ENCODE results near the gene FAM180A.
"Not testable (repeated sequence)": the region's sequence is repeated elsewhere in the genome, so short reads cannot be mapped to it uniquely, and the experiment has no call there.

Gene FAM180A

DNA sequence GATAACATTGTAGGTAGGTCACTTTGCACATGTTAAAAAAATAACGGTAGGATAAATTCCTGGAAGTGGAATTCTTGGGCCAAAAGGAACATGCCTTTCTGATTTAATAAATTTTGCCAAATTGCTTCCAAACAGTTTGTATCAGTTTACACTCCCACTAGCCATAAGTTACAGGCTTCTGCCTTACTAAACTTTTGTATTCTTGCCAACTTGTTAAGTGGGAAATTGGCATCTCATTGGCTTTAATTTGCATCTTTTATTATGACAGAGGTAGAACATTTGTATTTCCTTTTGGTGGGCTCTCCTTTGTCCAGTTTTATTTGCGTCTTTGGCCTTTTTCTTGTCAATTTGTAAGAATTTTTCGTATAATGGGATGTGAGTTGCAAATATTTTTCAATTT, 38.3 kb upstream of the FAM180A start:
- H3K9me3 ChIP-seq (ENCODE audit: control insufficient read depth, low read length): no peaks in the 10 kb centered on the region
- H3K4me3 ChIP-seq (ENCODE audit: extremely low read depth, insufficient read depth, low read length, poor library complexity, severe bottlenecking): no peak overlapping the region
- WGBS, 2 experiments (ENCODE audit: insufficient coverage in 2 of 2): 60 to 100% methylated on average over 1 of the region's 3 CpGs
- H3K36me3 ChIP-seq (ENCODE audit: control insufficient read depth, insufficient read depth, low read length): no peaks in the 10 kb centered on the region
- no peak overlapping the region for H3K27ac ChIP-seq (ENCODE audit: low read depth, low read length, severe bottlenecking)
- no peaks in the 10 kb centered on the region for H3K4me1 ChIP-seq (ENCODE audit: control insufficient read depth, insufficient read depth, low read length, poor library complexity, severe bottlenecking)

DNA sequence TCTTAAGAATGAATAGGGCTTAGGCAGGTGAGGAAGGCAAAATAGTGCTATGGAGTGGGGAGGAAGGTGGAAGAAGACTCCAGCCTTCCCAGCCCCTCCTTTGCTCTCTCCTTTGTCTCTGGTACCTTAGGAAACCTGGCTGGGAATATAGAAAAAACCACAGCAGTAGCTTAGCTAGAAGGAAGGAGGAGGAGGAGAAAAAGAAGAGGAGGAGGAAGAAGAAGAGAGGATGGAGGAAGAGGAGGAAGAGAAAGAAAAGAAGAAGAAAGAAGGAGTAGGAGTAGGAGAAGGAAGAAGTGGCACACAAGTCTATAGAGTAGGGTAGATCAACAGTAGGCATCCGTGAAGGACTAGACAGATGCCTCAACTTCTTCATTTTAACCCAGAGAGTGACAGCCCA, 36.5 kb upstream of the FAM180A start:
- no peak overlapping the region for H3K27ac ChIP-seq (ENCODE audit: low read depth, low read length, severe bottlenecking)
- H3K4me1 ChIP-seq (ENCODE audit: control insufficient read depth, insufficient read depth, low read length, poor library complexity, severe bottlenecking): no peaks in the 10 kb centered on the region
- 80 to 83% methylated on average over 1 of the region's 1 CpG for WGBS, 2 experiments (ENCODE audit: insufficient coverage in 2 of 2)

DNA sequence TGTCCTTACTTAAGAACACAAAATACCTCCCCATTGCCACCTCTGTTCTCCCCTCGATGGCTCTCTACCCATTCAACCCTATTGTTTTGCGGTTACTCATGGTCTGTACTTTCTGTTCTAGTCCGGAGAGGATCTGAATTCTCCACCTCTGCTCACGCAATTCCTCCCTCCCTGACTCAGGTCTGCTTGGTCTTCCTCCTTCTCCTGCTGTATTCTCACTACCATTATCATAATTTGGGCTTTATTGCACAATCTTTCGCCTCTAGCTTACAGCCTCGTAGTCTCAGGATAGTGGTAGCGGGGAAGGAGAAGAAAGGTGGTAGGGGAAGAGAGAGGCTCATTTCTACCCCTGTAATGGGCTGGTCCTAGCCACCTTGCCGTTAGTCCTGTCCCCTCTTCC, 35.4 kb upstream of the FAM180A start:
- Histone ChIP-seq H3K36me3 (ENCODE audit: control insufficient read depth, insufficient read depth, low read length) (no peaks in the 10 kb centered on the region), H3K27ac (ENCODE audit: low read depth, low read length, severe bottlenecking) (no peak overlapping the region), H3K4me3 (ENCODE audit: extremely low read depth, insufficient read depth, low read length, poor library complexity, severe bottlenecking) (no peak overlapping the region), H3K9me3 (ENCODE audit: control insufficient read depth, low read length) (no peaks in the 10 kb centered on the region), H3K4me1 (ENCODE audit: control insufficient read depth, insufficient read depth, low read length, poor library complexity, severe bottlenecking) (no peaks in the 10 kb centered on the region)
- WGBS, 2 experiments (ENCODE audit: insufficient coverage in 2 of 2): 68 to 83% methylated on average over 5 of the region's 8 CpGs

More for the DNA sequence above, 36.5 kb upstream of the FAM180A start:
- no peaks in the 10 kb centered on the region for H3K9me3 ChIP-seq (ENCODE audit: control insufficient read depth, low read length)
- H3K4me3 ChIP-seq (ENCODE audit: extremely low read depth, insufficient read depth, low read length, poor library complexity, severe bottlenecking): no peak overlapping the region
- H3K36me3 ChIP-seq (ENCODE audit: control insufficient read depth, insufficient read depth, low read length): no peaks in the 10 kb centered on the region

DNA sequence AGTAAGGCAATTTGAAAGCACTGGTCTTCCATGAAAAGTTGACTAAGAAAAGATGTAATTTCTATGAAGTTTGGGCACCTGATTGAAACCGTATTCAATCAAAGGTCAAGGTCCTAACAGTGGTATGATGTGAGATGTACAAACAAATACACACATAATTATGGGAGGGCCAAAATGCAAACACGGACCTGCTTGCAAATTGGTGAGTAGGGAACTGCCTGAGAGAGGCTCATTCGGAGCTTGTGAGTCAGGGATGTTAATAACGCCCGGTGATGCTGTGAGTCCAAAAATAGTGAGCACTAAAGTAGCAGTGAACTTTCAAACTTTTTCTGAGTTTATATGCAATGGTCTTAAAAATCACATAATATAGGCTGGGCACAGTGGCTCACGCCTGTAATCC, 34.2 kb upstream of the FAM180A start:
- Histone ChIP-seq H3K27ac (ENCODE audit: low read depth, low read length, severe bottlenecking) (no peak overlapping the region), H3K9me3 (ENCODE audit: control insufficient read depth, low read length) (peaks cover 10% of the 10 kb centered on the region), H3K4me3 (ENCODE audit: extremely low read depth, insufficient read depth, low read length, poor library complexity, severe bottlenecking) (no peak overlapping the region), H3K4me1 (ENCODE audit: control insufficient read depth, insufficient read depth, low read length, poor library complexity, severe bottlenecking) (no peaks in the 10 kb centered on the region), H3K36me3 (ENCODE audit: control insufficient read depth, insufficient read depth, low read length) (no peaks in the 10 kb centered on the region)
- WGBS, 2 experiments (ENCODE audit: insufficient coverage in 2 of 2): 92 to 93% methylated on average over 5 of the region's 6 CpGs

DNA sequence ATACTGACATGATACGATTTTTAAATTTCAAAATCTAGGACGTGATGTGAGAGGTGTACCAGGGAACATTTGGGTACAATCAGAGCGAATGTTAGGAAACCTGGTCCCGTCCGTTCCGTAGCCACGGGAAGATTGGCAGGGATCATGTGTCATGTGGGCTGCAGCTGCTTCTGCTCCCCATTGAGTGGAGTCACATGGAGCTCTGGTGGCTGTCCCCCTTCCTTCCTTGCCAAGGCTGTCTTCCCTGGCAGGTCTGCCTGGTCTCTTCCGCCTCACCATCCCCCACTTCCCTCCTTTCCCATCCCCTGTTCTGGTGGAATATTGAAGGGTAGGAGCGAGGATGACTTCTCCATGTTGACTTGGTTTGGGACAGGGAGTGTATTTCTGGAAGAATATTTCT, 33.8 kb upstream of the FAM180A start:
- no peaks in the 10 kb centered on the region for H3K36me3 ChIP-seq (ENCODE audit: control insufficient read depth, insufficient read depth, low read length)
- no peaks in the 10 kb centered on the region for H3K4me1 ChIP-seq (ENCODE audit: control insufficient read depth, insufficient read depth, low read length, poor library complexity, severe bottlenecking)
- no peak overlapping the region for H3K27ac ChIP-seq (ENCODE audit: low read depth, low read length, severe bottlenecking)
- no peak overlapping the region for H3K4me3 ChIP-seq (ENCODE audit: extremely low read depth, insufficient read depth, low read length, poor library complexity, severe bottlenecking)
- peaks cover 14% of the 10 kb centered on the region for H3K9me3 ChIP-seq (ENCODE audit: control insufficient read depth, low read length)
- 87 to 89% methylated on average over 7 to 8 of the region's 9 CpGs for WGBS, 2 experiments (ENCODE audit: insufficient coverage in 2 of 2)

DNA sequence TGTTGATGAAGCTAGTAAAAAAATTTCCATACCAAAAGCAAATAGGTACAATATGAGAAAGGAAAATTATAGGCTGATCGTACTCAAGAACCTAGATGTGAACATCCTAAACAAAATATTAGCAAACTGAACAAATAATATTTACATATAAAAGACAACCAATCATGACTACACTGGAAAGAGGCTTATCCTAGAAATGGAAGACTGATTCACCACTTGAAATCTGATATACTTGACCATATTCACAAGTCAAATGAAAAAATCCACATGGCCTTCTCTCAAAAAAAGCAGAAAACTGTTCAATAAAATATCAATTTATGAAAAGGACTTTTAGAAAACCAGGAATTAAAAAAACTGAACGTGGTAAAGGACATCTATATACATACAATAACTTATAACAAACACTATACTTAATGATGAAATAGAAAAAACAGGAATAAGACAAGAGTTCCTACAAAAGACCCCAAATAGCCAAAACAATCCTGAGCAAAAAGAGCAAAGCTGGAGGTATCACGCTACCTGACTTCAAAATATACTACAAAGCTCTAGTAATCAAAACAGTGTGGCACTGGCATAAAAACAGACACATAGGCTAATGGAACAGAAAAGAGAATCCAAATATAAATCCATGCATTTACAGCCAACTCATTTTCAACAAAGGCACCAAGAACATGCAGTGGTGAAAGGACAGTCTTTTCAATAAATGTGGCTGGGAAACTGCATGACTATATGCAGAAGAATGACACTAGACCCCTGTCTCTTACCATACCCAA, 29.2 kb upstream of the FAM180A start:
- H3K36me3 ChIP-seq (ENCODE audit: control insufficient read depth, insufficient read depth, low read length): no peaks in the 10 kb centered on the region
- peaks cover 14% of the 10 kb centered on the region for H3K9me3 ChIP-seq (ENCODE audit: control insufficient read depth, low read length)
- H3K4me3 ChIP-seq (ENCODE audit: extremely low read depth, insufficient read depth, low read length, poor library complexity, severe bottlenecking): no peak overlapping the region
- peaks cover 13% of the 10 kb centered on the region for H3K4me1 ChIP-seq (ENCODE audit: control insufficient read depth, insufficient read depth, low read length, poor library complexity, severe bottlenecking)
- no peak overlapping the region for H3K27ac ChIP-seq (ENCODE audit: low read depth, low read length, severe bottlenecking)
- WGBS, 2 experiments (ENCODE audit: insufficient coverage in 2 of 2): 100% methylated on average over 1 of the region's 3 CpGs; no CpG with 5 or more reads in 1 of the 2 experiments

DNA sequence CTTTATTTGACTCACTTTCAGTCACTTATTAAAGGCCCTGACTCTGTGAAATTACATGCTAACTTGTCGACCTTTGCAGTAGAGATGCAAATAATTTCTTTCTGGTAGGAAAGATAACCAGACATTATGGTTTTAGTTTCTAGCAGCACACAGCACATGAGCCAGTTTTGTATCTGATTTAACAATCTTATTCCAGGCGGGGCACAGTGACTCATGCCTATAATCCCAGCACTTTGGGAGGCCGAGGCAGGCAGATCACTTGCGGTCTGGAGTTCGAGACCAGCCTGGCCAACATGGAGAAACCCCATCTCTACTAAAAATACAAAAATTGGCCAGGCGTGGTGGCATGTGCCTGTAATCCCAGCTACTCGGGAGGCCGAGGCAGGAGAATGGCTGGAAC, 27.3 kb upstream of the FAM180A start:
- not testable (repeated sequence) for H3K36me3 ChIP-seq (ENCODE audit: control insufficient read depth, insufficient read depth, low read length); H3K4me3 ChIP-seq (ENCODE audit: extremely low read depth, insufficient read depth, low read length, poor library complexity, severe bottlenecking); H3K27ac ChIP-seq (ENCODE audit: low read depth, low read length, severe bottlenecking)
- Histone ChIP-seq H3K4me1 (ENCODE audit: control insufficient read depth, insufficient read depth, low read length, poor library complexity, severe bottlenecking) (peaks cover 21% of the 10 kb centered on the region), H3K9me3 (ENCODE audit: control insufficient read depth, low read length) (peaks cover 14% of the 10 kb centered on the region)
- WGBS, 2 experiments (ENCODE audit: insufficient coverage in 2 of 2): 79 to 87% methylated on average over 2 to 6 of the region's 8 CpGs

DNA sequence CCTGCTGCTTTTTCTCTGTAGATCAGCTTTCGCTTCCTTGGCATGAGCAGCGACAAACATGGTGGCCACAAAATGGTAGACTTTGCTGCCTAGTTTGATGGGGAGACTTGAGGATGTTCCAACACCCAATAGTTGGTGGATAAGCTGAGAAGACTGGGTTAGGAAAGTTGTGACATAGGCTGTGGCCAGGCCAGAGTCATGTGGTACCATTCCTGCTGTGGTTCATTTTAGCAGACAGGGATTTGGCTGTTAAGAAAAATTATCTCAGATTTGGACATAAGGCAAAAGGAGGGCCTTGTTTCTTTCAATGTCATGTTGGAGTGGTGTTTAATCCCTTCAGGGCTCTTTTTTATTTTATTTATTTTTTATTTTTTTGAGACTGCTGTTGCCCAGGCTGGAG, 26.6 kb upstream of the FAM180A start:
- 100% methylated on average over 2 of the region's 2 CpGs; no CpG with 5 or more reads in 1 of the 2 experiments for WGBS, 2 experiments (ENCODE audit: insufficient coverage in 2 of 2)
- no peaks in the 10 kb centered on the region for H3K36me3 ChIP-seq (ENCODE audit: control insufficient read depth, insufficient read depth, low read length)
- H3K4me1 ChIP-seq (ENCODE audit: control insufficient read depth, insufficient read depth, low read length, poor library complexity, severe bottlenecking): peaks cover 21% of the 10 kb centered on the region
- no peak overlapping the region for H3K4me3 ChIP-seq (ENCODE audit: extremely low read depth, insufficient read depth, low read length, poor library complexity, severe bottlenecking)
- no peak overlapping the region for H3K27ac ChIP-seq (ENCODE audit: low read depth, low read length, severe bottlenecking)
- H3K9me3 ChIP-seq (ENCODE audit: control insufficient read depth, low read length): peaks cover 14% of the 10 kb centered on the region

DNA sequence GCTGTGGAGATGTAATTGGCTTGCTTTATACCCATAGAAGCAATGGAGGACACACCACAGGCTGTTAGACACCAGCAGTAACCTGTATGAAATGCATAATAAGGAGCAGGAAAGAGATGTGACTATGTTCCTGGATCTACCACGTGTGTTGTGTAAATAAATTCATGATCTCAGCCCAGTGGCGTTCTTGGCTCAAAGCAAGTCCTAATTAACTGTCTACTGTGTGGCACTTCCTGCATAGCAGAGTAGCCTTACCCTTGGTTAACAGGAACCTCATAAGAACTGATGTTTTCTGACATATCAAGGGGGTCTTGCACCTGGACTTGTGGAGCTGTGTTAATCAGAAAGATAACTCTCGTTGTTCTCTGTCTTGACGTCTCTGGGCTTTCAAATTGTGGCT, 25.7 kb upstream of the FAM180A start:
- Histone ChIP-seq H3K9me3 (ENCODE audit: control insufficient read depth, low read length) (peaks cover 14% of the 10 kb centered on the region), H3K4me1 (ENCODE audit: control insufficient read depth, insufficient read depth, low read length, poor library complexity, severe bottlenecking) (peaks cover 21% of the 10 kb centered on the region), H3K4me3 (ENCODE audit: extremely low read depth, insufficient read depth, low read length, poor library complexity, severe bottlenecking) (no peak overlapping the region), H3K27ac (ENCODE audit: low read depth, low read length, severe bottlenecking) (no peak overlapping the region), H3K36me3 (ENCODE audit: control insufficient read depth, insufficient read depth, low read length) (no peaks in the 10 kb centered on the region)
- whole genome bisulfite sequencing, 2 experiments (ENCODE audit: insufficient coverage in 2 of 2): 49 to 54% methylated on average over 4 of the region's 4 CpGs

DNA sequence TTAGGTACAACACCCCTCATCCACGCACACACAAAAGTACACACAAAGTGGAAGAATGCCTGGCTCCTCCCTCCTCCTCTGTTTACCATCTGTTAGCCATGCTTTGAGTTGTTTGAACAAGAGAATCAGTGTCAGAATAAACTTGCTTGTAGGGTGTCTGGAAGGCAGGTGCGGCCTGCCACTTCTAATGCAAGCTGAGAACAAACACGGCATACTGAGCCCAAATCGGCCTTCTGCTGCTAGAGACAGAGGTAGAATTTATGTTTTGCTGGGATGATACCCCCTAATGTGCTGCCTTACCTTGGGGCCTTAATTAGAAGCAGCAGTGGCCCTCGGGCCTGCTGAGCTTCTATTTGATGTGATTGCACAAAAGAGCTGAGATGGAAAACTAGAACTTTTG, 24.9 kb upstream of the FAM180A start:
- 80 to 81% methylated on average over 1 to 3 of the region's 5 CpGs for WGBS, 2 experiments (ENCODE audit: insufficient coverage in 2 of 2)
- no peak overlapping the region for H3K27ac ChIP-seq (ENCODE audit: low read depth, low read length, severe bottlenecking)
- H3K9me3 ChIP-seq (ENCODE audit: control insufficient read depth, low read length): peaks cover 11% of the 10 kb centered on the region
- H3K4me3 ChIP-seq (ENCODE audit: extremely low read depth, insufficient read depth, low read length, poor library complexity, severe bottlenecking): no peak overlapping the region
- H3K36me3 ChIP-seq (ENCODE audit: control insufficient read depth, insufficient read depth, low read length): no peaks in the 10 kb centered on the region
- peaks cover 28% of the 10 kb centered on the region for H3K4me1 ChIP-seq (ENCODE audit: control insufficient read depth, insufficient read depth, low read length, poor library complexity, severe bottlenecking)

DNA sequence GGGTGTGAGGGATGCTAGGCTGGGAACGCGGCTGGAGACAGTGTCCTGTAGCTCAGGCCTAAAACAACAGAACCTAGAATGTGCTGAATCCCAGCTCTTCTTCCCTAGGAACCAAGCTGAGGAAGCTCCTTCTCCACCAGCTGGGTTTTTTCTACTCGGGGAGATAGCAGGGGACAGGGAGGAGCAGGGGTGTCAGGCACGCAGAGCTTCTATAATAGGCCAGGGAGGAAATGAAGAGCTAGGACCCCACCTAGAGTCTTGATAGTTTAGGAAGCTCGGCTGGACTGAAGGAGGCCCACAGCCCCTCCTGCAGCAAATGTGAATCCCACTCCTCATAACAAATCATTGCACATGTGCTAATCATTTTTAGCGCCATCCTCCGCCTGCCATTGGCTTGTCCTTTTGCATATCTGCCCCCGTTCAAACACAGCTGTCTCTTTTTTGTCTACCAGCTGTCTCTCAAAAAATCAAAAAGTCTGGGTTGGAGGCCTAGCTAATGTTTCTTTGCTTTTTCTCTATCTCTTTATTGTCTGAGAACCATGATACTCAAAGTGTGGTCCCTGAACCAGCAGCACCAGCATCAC, 24.1 kb upstream of the FAM180A start:
- 89 to 96% methylated on average over 4 of the region's 8 CpGs for WGBS, 2 experiments (ENCODE audit: insufficient coverage in 2 of 2)
- Histone ChIP-seq H3K4me1 (ENCODE audit: control insufficient read depth, insufficient read depth, low read length, poor library complexity, severe bottlenecking) (peaks cover 31% of the 10 kb centered on the region), H3K9me3 (ENCODE audit: control insufficient read depth, low read length) (peaks cover 4% of the 10 kb centered on the region), H3K4me3 (ENCODE audit: extremely low read depth, insufficient read depth, low read length, poor library complexity, severe bottlenecking) (no peak overlapping the region), H3K27ac (ENCODE audit: low read depth, low read length, severe bottlenecking) (peak overlapping the region; percentile 2), H3K36me3 (ENCODE audit: control insufficient read depth, insufficient read depth, low read length) (no peaks in the 10 kb centered on the region)

Data from mesodermal cell (in vitro differentiated cells).